Sigmoid colon (tissue), 3 donors: Measurements from ENCODE around the gene NSUN6.

Source experiments
- CTCF ChIP-seq, 4 experiments: fragments of 450-650 bp in 3 of 4; fragments of 200-600 bp in 1 of 4; IDR thresholded peaks; one replicate each; pipeline ENCODE4 v1.5.1; 2016 to 2019; ENCODE audit warnings: antibody characterized with exemption in 4 of 4, mild to moderate bottlenecking in 3 of 4, moderate library complexity in 2 of 4
- POLR2A ChIP-seq, 2 donors: fragments of 450-650 bp; IDR thresholded peaks; one replicate each; pipeline ENCODE4 v1.6.1; 2016; ENCODE audit warnings: antibody characterized with exemption in 2 of 2, mild to moderate bottlenecking in 2 of 2, moderate library complexity in 2 of 2

GRCh38 chr10:18528292-18528691, 123.1 kb downstream of the NSUN6 start:
- TF ChIP-seq CTCF (IDR thresholded peaks at IDR 0.05), result no peak
- no peak for TF ChIP-seq POLR2A (IDR thresholded peaks at IDR 0.05)
